H9 (cell line): Measurements from ENCODE around the gene STK11IP. TPM values are rescaled to one million over a fixed set of nuclear protein-coding genes. Genes with fewer than 3 reads are reported as not detected.

ENCODE experiments used
- DNase-seq: peaks from one replicate; pipeline ENCODE4 v3.0.0-alpha.2; 2017
- H2AFZ ChIP-seq: one replicate; pipeline ENCODE4 v1.6.1; 2013; ENCODE audit warnings: mild to moderate bottlenecking, low read length, control low read depth, moderate library complexity
- H2AK5ac ChIP-seq: 2 replicates; pipeline ENCODE4 v1.6.1; 2013; ENCODE audit warnings: low read length, control low read depth, mixed read lengths; ENCODE audit not compliant: insufficient read length
- H2BK120ac ChIP-seq: one replicate; pipeline ENCODE4 v1.6.1; 2013; ENCODE audit warnings: low read depth, mild to moderate bottlenecking, low read length, control low read depth, inconsistent platforms; ENCODE audit not compliant: poor library complexity, severe bottlenecking
- H2BK12ac ChIP-seq: 2 replicates; pipeline ENCODE4 v1.6.1; 2013; ENCODE audit warnings: low read length, control low read depth, mixed read lengths, low read depth; ENCODE audit not compliant: insufficient read length
- H2BK15ac ChIP-seq: 2 replicates; pipeline ENCODE4 v1.6.1; 2013; ENCODE audit warnings: low read depth, low read length, control low read depth
- H2BK20ac ChIP-seq: one replicate; pipeline ENCODE4 v1.6.1; 2013; ENCODE audit warnings: low read depth, mild to moderate bottlenecking, low read length, control low read depth, inconsistent platforms; ENCODE audit not compliant: poor library complexity, severe bottlenecking
- H2BK5ac ChIP-seq: 2 replicates; pipeline ENCODE4 v1.6.1; 2013; ENCODE audit warnings: low read length, control low read depth, mixed read lengths; ENCODE audit not compliant: insufficient read length
- H3K14ac ChIP-seq: 2 replicates; pipeline ENCODE4 v1.6.1; 2013; ENCODE audit warnings: low read length, control low read depth; ENCODE audit not compliant: insufficient read depth
- H3K18ac ChIP-seq: 2 replicates; pipeline ENCODE4 v1.6.1; 2013; ENCODE audit warnings: low read depth, mild to moderate bottlenecking, mixed read lengths, low read length, control low read depth; ENCODE audit not compliant: insufficient read length
- H3K23ac ChIP-seq: 2 replicates; pipeline ENCODE4 v1.6.1; 2013; ENCODE audit warnings: low read length, control low read depth, mixed read lengths, low read depth; ENCODE audit not compliant: insufficient read length
- H3K23me2 ChIP-seq: 2 replicates; pipeline ENCODE4 v1.6.1; 2013; ENCODE audit warnings: low read depth, mild to moderate bottlenecking, mixed read lengths, low read length, control low read depth; ENCODE audit not compliant: insufficient read length, poor library complexity, severe bottlenecking
- H3K27ac ChIP-seq: 2 replicates; pipeline ENCODE4 v1.5.1; 2013; ENCODE audit warnings: low read length, control low read depth, mixed read lengths, low read depth; ENCODE audit not compliant: insufficient read length
- H3K27me3 ChIP-seq: 2 replicates; pipeline ENCODE4 v1.6.1; 2013; ENCODE audit warnings: low read length, control low read depth, inconsistent platforms; ENCODE audit not compliant: insufficient read depth
- H3K4ac ChIP-seq: 2 replicates; pipeline ENCODE4 v1.6.1; 2013; ENCODE audit warnings: low read depth, mild to moderate bottlenecking, control low read depth, inconsistent platforms, low read length, moderate library complexity
- H3K4me1 ChIP-seq: 2 replicates; pipeline ENCODE4 v1.6.1; 2013; ENCODE audit warnings: low read length, control low read depth, inconsistent platforms; ENCODE audit not compliant: insufficient read depth
- H3K4me2 ChIP-seq: 2 replicates; pipeline ENCODE4 v1.6.1; 2013; ENCODE audit warnings: low read length, control low read depth, mixed read lengths; ENCODE audit not compliant: insufficient read length, insufficient read depth
- H3K56ac ChIP-seq: 2 replicates; pipeline ENCODE4 v1.6.1; 2013; ENCODE audit warnings: low read depth, mild to moderate bottlenecking, mixed read lengths, low read length, control low read depth; ENCODE audit not compliant: insufficient read length
- H3K79me1 ChIP-seq: 2 replicates; pipeline ENCODE4 v1.6.1; 2013; ENCODE audit warnings: low read depth, mild to moderate bottlenecking, moderate library complexity, low read length, control low read depth, inconsistent platforms; ENCODE audit not compliant: insufficient read depth, poor library complexity, severe bottlenecking
- H3K79me2 ChIP-seq: 2 replicates; pipeline ENCODE4 v1.6.1; 2013; ENCODE audit warnings: low read length, control low read depth, inconsistent platforms; ENCODE audit not compliant: insufficient read depth
- H3K9ac ChIP-seq: 2 replicates; pipeline ENCODE4 v1.6.1; 2013; ENCODE audit warnings: low read length, control low read depth, mixed read lengths; ENCODE audit not compliant: insufficient read length; ENCODE audit errors: extremely low read depth
- H3K9me3 ChIP-seq: one replicate; pipeline ENCODE4 v1.6.1; 2013; ENCODE audit warnings: low read depth, low read length, inconsistent platforms; ENCODE audit not compliant: control insufficient read depth
- H3T11ph ChIP-seq: one replicate; pipeline ENCODE4 v1.6.1; 2013; ENCODE audit warnings: mild to moderate bottlenecking, low read length, control low read depth, inconsistent platforms
- H4K20me1 ChIP-seq: one replicate; pipeline ENCODE4 v1.6.1; 2013; ENCODE audit not compliant: control insufficient read depth, insufficient read length, insufficient read depth
- H4K5ac ChIP-seq: 2 replicates; pipeline ENCODE4 v1.6.1; 2013; ENCODE audit warnings: low read depth, mild to moderate bottlenecking, mixed read lengths, low read length, control low read depth; ENCODE audit not compliant: insufficient read length
- H4K8ac ChIP-seq: replicated peaks from 2 replicates; pipeline ENCODE4 v1.6.1; 2013; ENCODE audit warnings: low read length, control low read depth, mixed read lengths, low read depth; ENCODE audit not compliant: insufficient read length
- H4K91ac ChIP-seq: 2 replicates; pipeline ENCODE4 v1.6.1; 2013; ENCODE audit warnings: low read depth, mild to moderate bottlenecking, moderate library complexity, mixed read lengths, low read length, control low read depth; ENCODE audit not compliant: insufficient read length
- H3K27ac Mint-ChIP-seq, 3 experiments: 2 replicates in 2 of 3; 3 replicates in 1 of 3; pipeline ENCODE4 v1.8.0; 2020 to 2021; ENCODE audit warnings: mixed read lengths in 3 of 3, mild to moderate bottlenecking in 1 of 3, moderate library complexity in 1 of 3
- H3K27me3 Mint-ChIP-seq: 2 replicates; pipeline ENCODE4 v1.8.0; 2021; ENCODE audit warnings: low read depth, mild to moderate bottlenecking, moderate library complexity, mixed read lengths
- H3K36me3 Mint-ChIP-seq, 3 experiments: 2 replicates in 2 of 3; 3 replicates in 1 of 3; pipeline ENCODE4 v1.8.0; 2020 to 2021; ENCODE audit warnings: low read depth in 3 of 3, mixed read lengths in 3 of 3; ENCODE audit not compliant: insufficient read depth in 1 of 3
- H3K4me1 Mint-ChIP-seq, 2 experiments: 2 replicates each; pipeline ENCODE4 v1.8.0; 2020; ENCODE audit warnings: mixed read lengths in 2 of 2
- H3K4me3 Mint-ChIP-seq, 2 experiments: 2 replicates in 1 of 2; 3 replicates in 1 of 2; pipeline ENCODE4 v1.8.0; 2020 to 2021; ENCODE audit warnings: mild to moderate bottlenecking in 2 of 2, mixed read lengths in 2 of 2, moderate library complexity in 1 of 2
- H3K9me3 Mint-ChIP-seq, 2 experiments: 2 replicates in 1 of 2; 3 replicates in 1 of 2; pipeline ENCODE4 v1.8.0; 2020; ENCODE audit warnings: mild to moderate bottlenecking in 2 of 2, mixed read lengths in 2 of 2, moderate library complexity in 1 of 2
- WGBS: extraction: QIAGEN DNeasy Blood & Tissue Kit; methylation state at CpG from one replicate; pipeline ENCODE4 v1.1.7; 2013; ENCODE audit warnings: missing lambda C conversion rate, low lambda C conversion rate, mixed read lengths; ENCODE audit not compliant: insufficient read length; ENCODE audit errors: extremely low coverage; 5-methylcytosine and 5-hydroxymethylcytosine counted together
- total RNA-seq: library from RNA; stranded (reverse); gene quantifications from 2 replicates; pipeline ENCODE4 v1.2.1, GENCODE V29; 2021
- TF ChIP-seq, protein P1 (sequence below): fragments of 200-600 bp; sonication (generic); conservative IDR thresholded peaks from 3 replicates; pipeline ENCODE4 v1.8.0; 2021; ENCODE audit warnings: antibody characterized with exemption, mild to moderate bottlenecking

STK11IP gene
- total RNA-seq, 1 experiment from 2014 or later = 31.1 TPM

GRCh38 chr2:219557791-219558785 lies 39.6 kb upstream of the STK11IP start:
- H3K23ac ChIP-seq = no peak overlapping the region
- H4K8ac ChIP-seq = no peak overlapping the region
- H4K5ac ChIP-seq = no peak overlapping the region
- no peaks in the 10 kb centered on the region for H3K79me2 ChIP-seq
- no peak overlapping the region for H2AFZ ChIP-seq
- H3K4me1 Mint-ChIP-seq = peaks cover 34 to 39% of the 10 kb centered on the region in 2 experiments
- no peak overlapping the region for H3T11ph ChIP-seq
- no peaks in the 10 kb centered on the region for H3K23me2 ChIP-seq
- TF ChIP-seq, protein P1, sequence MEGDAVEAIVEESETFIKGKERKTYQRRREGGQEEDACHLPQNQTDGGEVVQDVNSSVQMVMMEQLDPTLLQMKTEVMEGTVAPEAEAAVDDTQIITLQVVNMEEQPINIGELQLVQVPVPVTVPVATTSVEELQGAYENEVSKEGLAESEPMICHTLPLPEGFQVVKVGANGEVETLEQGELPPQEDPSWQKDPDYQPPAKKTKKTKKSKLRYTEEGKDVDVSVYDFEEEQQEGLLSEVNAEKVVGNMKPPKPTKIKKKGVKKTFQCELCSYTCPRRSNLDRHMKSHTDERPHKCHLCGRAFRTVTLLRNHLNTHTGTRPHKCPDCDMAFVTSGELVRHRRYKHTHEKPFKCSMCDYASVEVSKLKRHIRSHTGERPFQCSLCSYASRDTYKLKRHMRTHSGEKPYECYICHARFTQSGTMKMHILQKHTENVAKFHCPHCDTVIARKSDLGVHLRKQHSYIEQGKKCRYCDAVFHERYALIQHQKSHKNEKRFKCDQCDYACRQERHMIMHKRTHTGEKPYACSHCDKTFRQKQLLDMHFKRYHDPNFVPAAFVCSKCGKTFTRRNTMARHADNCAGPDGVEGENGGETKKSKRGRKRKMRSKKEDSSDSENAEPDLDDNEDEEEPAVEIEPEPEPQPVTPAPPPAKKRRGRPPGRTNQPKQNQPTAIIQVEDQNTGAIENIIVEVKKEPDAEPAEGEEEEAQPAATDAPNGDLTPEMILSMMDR = no peak
- no peaks in the 10 kb centered on the region for H3K9me3 ChIP-seq
- H3K4me2 ChIP-seq = no peak overlapping the region
- H3K9ac ChIP-seq = no peak overlapping the region
- no peak overlapping the region; a peak in 1 of 7 replicates for H3K27ac Mint-ChIP-seq
- H3K14ac ChIP-seq = no peak overlapping the region
- no peak overlapping the region for H3K4me3 Mint-ChIP-seq
- H4K20me1 ChIP-seq = no peaks in the 10 kb centered on the region
- no peak overlapping the region for H2BK20ac ChIP-seq
- no peak overlapping the region for H3K18ac ChIP-seq
- no CpG with 5 or more reads among the region's 25 CpGs for WGBS
- H3K56ac ChIP-seq = no peak overlapping the region
- H3K9me3 Mint-ChIP-seq = no peaks in the 10 kb centered on the region; a peak in 1 of 5 replicates
- H3K4me1 ChIP-seq = peaks cover 17% of the 10 kb centered on the region; the same call in 1 of the 2 replicates
- H2BK5ac ChIP-seq = no peak overlapping the region
- peaks cover 19 to 53% (median 46%) of the 10 kb centered on the region in 3 experiments for H3K36me3 Mint-ChIP-seq
- no peaks in the 10 kb centered on the region for H3K79me1 ChIP-seq
- peaks cover 20% of the 10 kb centered on the region for H3K27me3 Mint-ChIP-seq
- H2BK15ac ChIP-seq = no peak overlapping the region
- no peak overlapping the region for H3K27ac ChIP-seq
- H4K91ac ChIP-seq = no peak overlapping the region
- no peak for DNase-seq
- peaks cover 4% of the 10 kb centered on the region; the same call in 1 of the 2 replicates for H3K27me3 ChIP-seq
- no peak overlapping the region for H2BK120ac ChIP-seq
- H2AK5ac ChIP-seq = no peak overlapping the region
- no peak overlapping the region for H2BK12ac ChIP-seq
- H3K4ac ChIP-seq = no peak overlapping the region
